Spleen (tissue), 11 donors: ENCODE data around the gene POU2F3. TPM values are rescaled to one million over a fixed set of nuclear protein-coding genes. Genes with fewer than 3 reads are reported as not detected.

Source experiments
- DNase-seq: peaks from one replicate; pipeline ENCODE4 v3.0.0-alpha.2; 2020
- H3K27ac ChIP-seq, 8 donors: fragments of 200-600 bp; sonication (generic) in 7 of 8; 1 replicate in 4 of 8; 2 replicates in 4 of 8; pipeline versions ENCODE4 v1.5.0 to v1.8.0; 2016 to 2021; ENCODE audit warnings: inconsistent platforms in 4 of 8, mild to moderate bottlenecking in 4 of 8, moderate library complexity in 1 of 8
- H3K27me3 ChIP-seq, 7 donors: fragments of 200-600 bp; sonication (generic) in 6 of 7; replicated peaks in 1 of 7; 1 replicate in 4 of 7; 2 replicates in 3 of 7; pipeline versions ENCODE4 v1.5.0 to v1.8.0; 2016 to 2021; ENCODE audit warnings: inconsistent platforms in 3 of 7, mild to moderate bottlenecking in 1 of 7
- H3K36me3 ChIP-seq, 6 donors: fragments of 200-600 bp; sonication (generic) in 5 of 6; 1 replicate in 4 of 6; 2 replicates in 2 of 6; pipeline versions ENCODE4 v1.5.0 to v1.8.0; 2016 to 2021; ENCODE audit warnings: inconsistent platforms in 2 of 6
- H3K4me1 ChIP-seq, 6 donors: fragments of 200-600 bp; sonication (generic) in 5 of 6; 1 replicate in 3 of 6; 2 replicates in 3 of 6; pipeline versions ENCODE4 v1.5.0 to v1.8.0; 2016 to 2021; ENCODE audit warnings: inconsistent platforms in 3 of 6
- H3K4me3 ChIP-seq, 8 donors: fragments of 200-600 bp; sonication (generic) in 7 of 8; 1 replicate in 4 of 8; 2 replicates in 4 of 8; pipeline versions ENCODE4 v1.5.0 to v1.8.0; 2016 to 2021; ENCODE audit warnings: inconsistent platforms in 4 of 8, mild to moderate bottlenecking in 4 of 8, moderate library complexity in 2 of 8
- H3K9me3 ChIP-seq, 8 donors: fragments of 200-600 bp; sonication (generic) in 7 of 8; 1 replicate in 4 of 8; 2 replicates in 4 of 8; pipeline versions ENCODE4 v1.5.0 to v1.8.0; 2016 to 2021; ENCODE audit warnings: inconsistent platforms in 4 of 8
- POLR2A ChIP-seq, 3 donors: fragments of 450-650 bp; IDR thresholded peaks; one replicate each; pipeline ENCODE4 v1.5.1; 2017; ENCODE audit warnings: antibody characterized with exemption in 3 of 3, mild to moderate bottlenecking in 1 of 3
- POLR2AphosphoS5 ChIP-seq, 3 donors: sonication (generic); formaldehyde crosslinking; IDR thresholded peaks; one replicate each; pipeline ENCODE4 v1.5.1; 2017; ENCODE audit warnings: antibody characterized with exemption in 3 of 3
- WGBS, 5 donors: extraction: QIAGEN DNeasy Blood & Tissue Kit in 3 of 5; methylation state at CpG; one replicate each; pipeline versions ENCODE4 v1.1.5 to v1.1.7; 2013 to 2018; 5-methylcytosine and 5-hydroxymethylcytosine counted together
- intact Hi-C: fragments of 100-400 bp; cut with DNase I; formaldehyde crosslinking; loops from one replicate; pipeline ENCODE4 v1.15.0; 2023; ENCODE audit warnings: low total_unique reads
- polyA plus RNA-seq, 3 donors: library from polyadenylated mRNA; stranded (reverse); fragments of 200-250 nt; gene quantifications; one replicate each; pipeline ENCODE4 v1.2.1, GENCODE V29; 2013
- small RNA-seq, 4 donors: library from RNA; depleted of rRNA; stranded (forward); fragments of <200 nt; gene quantifications; one replicate each; pipeline ENCODE3, GENCODE V24; 2016
- total RNA-seq, 7 donors: library from RNA; depleted of rRNA in 3 of 7; stranded (reverse); fragments of >200 nt in 3 of 7; fragmentation: NEBNext Ultra II Directional in 4 of 7; extraction: Animal tissue kit (Norgen Biotek cat#: 25700) in 4 of 7; gene quantifications; one replicate each; pipeline versions ENCODE4 v1.1.0 to v1.2.1, GENCODE V29; 2016 to 2021
- TF ChIP-seq, protein P1 (sequence below), 11 experiments: fragments of 200-600 bp in 7 of 11; fragments of 450-650 bp in 4 of 11; sonication (generic) in 4 of 11; IDR thresholded peaks in 8 of 11; conservative IDR thresholded peaks in 3 of 11; 1 replicate in 7 of 11; 2 replicates in 4 of 11; pipeline versions ENCODE4 v1.4.0 to v1.8.0; 2016 to 2021; ENCODE audit warnings: antibody characterized with exemption in 11 of 11, inconsistent platforms in 4 of 11, mild to moderate bottlenecking in 1 of 11
- donor health status: healthy with polysubstance abuse.
- donor health status: DM: no; HTN: no; CAD: no; lungs with moderate emphysema.
- donor health status: DM: no; HTN: no; CAD: no.
- donor health status: Bipolar disorder and iron deficiency.
- donor health status: healthy.
- donor health status: DM: no; HTN: no; CAD: no.
- donor health status: DM: yes; HTN: yes; CAD: no.

Gene POU2F3
- total and polyA plus RNA-seq, 10 donors, result 0.04 to 0.27 (median 0.19) TPM; not detected in 4

DNA sequence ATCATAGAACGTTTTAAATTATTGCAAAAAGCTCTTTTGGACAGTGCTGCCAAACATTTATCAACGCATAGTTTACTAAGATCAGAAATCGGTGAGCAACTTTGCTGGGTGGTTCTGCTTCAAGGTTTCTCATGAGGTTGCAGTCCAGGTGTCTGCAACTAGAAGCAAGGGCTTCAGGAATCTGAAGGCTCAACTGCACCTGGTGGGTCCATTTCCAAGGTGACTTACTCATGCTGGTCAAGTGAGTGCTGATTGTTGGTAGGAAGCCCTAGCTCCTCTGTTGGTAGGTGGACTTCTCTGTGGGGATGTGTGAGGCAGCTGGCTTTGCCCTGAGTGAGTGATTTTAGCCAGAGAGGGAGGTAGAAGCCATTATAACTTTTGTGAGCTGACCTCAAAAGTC lies 118.8 kb downstream of the POU2F3 start:
- intact Hi-C loops, result no loop called here
- Histone ChIP-seq H3K27me3 (peaks cover 0 to 17% (median 0%) of the 10 kb centered on the region in 7 donors), H3K27ac (no peak overlapping the region), H3K4me1 (peaks cover 0 to 15% (median 0%) of the 10 kb centered on the region in 6 donors), H3K36me3 (no peaks in the 10 kb centered on the region), H3K9me3 (no peaks in the 10 kb centered on the region), H3K4me3 (no peak overlapping the region)
- TF ChIP-seq POLR2AphosphoS5 (IDR thresholded peaks at IDR 0.05) (no peak), POLR2A (IDR thresholded peaks at IDR 0.05) (no peak)
- TF ChIP-seq, protein P1, sequence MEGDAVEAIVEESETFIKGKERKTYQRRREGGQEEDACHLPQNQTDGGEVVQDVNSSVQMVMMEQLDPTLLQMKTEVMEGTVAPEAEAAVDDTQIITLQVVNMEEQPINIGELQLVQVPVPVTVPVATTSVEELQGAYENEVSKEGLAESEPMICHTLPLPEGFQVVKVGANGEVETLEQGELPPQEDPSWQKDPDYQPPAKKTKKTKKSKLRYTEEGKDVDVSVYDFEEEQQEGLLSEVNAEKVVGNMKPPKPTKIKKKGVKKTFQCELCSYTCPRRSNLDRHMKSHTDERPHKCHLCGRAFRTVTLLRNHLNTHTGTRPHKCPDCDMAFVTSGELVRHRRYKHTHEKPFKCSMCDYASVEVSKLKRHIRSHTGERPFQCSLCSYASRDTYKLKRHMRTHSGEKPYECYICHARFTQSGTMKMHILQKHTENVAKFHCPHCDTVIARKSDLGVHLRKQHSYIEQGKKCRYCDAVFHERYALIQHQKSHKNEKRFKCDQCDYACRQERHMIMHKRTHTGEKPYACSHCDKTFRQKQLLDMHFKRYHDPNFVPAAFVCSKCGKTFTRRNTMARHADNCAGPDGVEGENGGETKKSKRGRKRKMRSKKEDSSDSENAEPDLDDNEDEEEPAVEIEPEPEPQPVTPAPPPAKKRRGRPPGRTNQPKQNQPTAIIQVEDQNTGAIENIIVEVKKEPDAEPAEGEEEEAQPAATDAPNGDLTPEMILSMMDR (IDR thresholded peaks at IDR 0.05 in 8 of 11, conservative IDR thresholded peaks at IDR 0.05 in 3 of 11), result no peak
- DNase-seq, result no peak
- 89 to 95% (median 92%) methylated on average over 3 of the region's 3 CpGs for WGBS, 5 donors

DNA sequence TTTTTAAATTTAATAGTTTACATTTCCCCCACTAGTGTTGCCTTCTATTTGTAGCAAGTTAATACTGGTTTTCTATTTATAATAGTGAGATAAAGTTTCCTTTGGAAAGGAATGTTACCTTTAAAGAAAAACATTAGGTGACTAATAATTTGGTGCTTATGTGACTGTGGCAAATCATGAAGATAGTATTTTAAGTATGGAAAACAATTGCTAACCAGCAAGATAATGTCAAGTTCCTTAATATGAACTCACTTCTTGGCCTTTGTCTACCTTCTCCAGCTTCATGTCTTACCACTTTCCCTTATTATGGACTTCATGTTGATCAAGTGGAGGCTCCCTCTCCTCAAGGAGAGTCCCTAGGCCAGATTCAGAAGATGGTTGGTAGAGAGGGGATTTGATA lies 123.5 kb downstream of the POU2F3 start:
- H3K9me3 ChIP-seq, result no peaks in the 10 kb centered on the region
- H3K36me3 ChIP-seq, result no peaks in the 10 kb centered on the region
- H3K4me3 ChIP-seq, result no peak overlapping the region
- no peak for DNase-seq
- intact Hi-C loops, result no loop called here
- H3K27ac ChIP-seq, result no peak overlapping the region
- no peak for TF ChIP-seq POLR2AphosphoS5 (IDR thresholded peaks at IDR 0.05)
- TF ChIP-seq, protein P1 (IDR thresholded peaks at IDR 0.05 in 8 of 11, conservative IDR thresholded peaks at IDR 0.05 in 3 of 11), result no peak
- no peak for TF ChIP-seq POLR2A (IDR thresholded peaks at IDR 0.05)
- H3K27me3 ChIP-seq, result no peaks in the 10 kb centered on the region
- peaks cover 0 to 9% (median 0%) of the 10 kb centered on the region in 6 donors for H3K4me1 ChIP-seq

DNA sequence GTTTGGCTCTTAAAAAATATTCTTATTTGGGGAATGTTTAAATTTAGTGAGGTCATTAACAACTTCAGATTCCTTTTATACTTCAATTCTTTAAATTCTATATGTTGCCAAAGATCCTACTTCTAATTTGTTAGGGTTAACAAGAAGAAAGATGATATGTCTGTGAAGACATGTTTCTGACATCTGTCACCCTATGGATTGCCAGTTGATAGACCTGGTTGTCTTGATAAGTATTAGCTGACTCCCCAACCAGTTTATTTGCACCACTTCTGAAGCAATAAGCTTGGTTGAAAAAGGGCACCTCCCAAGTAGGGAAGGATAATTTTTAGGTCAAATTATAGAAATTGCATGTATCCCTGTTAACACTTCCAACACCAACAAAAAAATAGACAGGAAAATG lies 125.6 kb downstream of the POU2F3 start:
- DNase-seq, result no peak
- TF ChIP-seq, protein P1 (IDR thresholded peaks at IDR 0.05 in 8 of 11, conservative IDR thresholded peaks at IDR 0.05 in 3 of 11), result no peak
- TF ChIP-seq POLR2A (IDR thresholded peaks at IDR 0.05) (no peak), POLR2AphosphoS5 (IDR thresholded peaks at IDR 0.05) (no peak)
- Histone ChIP-seq H3K27ac (no peak overlapping the region), H3K36me3 (no peaks in the 10 kb centered on the region), H3K4me3 (no peak overlapping the region), H3K9me3 (no peaks in the 10 kb centered on the region), H3K4me1 (peaks cover 0 to 13% (median under 1%) of the 10 kb centered on the region in 6 donors), H3K27me3 (no peaks in the 10 kb centered on the region)
- intact Hi-C loops, result no loop called here

Small RNAs within 50 kb of the gene (small RNA-seq; reads per million reads assigned to genes)
- 131 to 266 (median 181) reads per million in 4 donors for gene RF00100

Other genes with a start within 250 kb of the POU2F3 start
- gene TRIM29, start 102.0 kb upstream of the POU2F3 start, total RNA-seq, result 1 to 10 TPM in 2 of 7 donors, under 1 TPM in 1, not detected in 4; 0.81 to 2.0 (median 1.2) TPM
- gene TRIM29, start 102.0 kb upstream of the POU2F3 start, polyA plus RNA-seq, result under 1 TPM; 0.03 to 0.64 (median 0.20) TPM
- 100 to 1,000 TPM in 1 of 7 donors, 10 to 100 TPM in 6; 28.3 to 148 (median 82.6) TPM for gene OAF, start 29.1 kb upstream of the POU2F3 start, total RNA-seq
- 10 to 100 TPM; 10.6 to 44.1 (median 20.5) TPM for gene OAF, start 29.1 kb upstream of the POU2F3 start, polyA plus RNA-seq
- 1 to 10 TPM; 3.1 to 6.6 (median 4.7) TPM for gene TLCD5, start 85.2 kb downstream of the POU2F3 start, total RNA-seq
- gene TLCD5, start 85.2 kb downstream of the POU2F3 start, polyA plus RNA-seq, result 1 to 10 TPM in 2 of 3 donors, under 1 TPM in 1; 0.93 to 1.6 (median 1.4) TPM
- 100 to 1,000 TPM in 3 of 7 donors, 10 to 100 TPM in 4; 80.0 to 122 (median 96.0) TPM for gene ARHGEF12, start 96.3 kb downstream of the POU2F3 start, total RNA-seq
- 10 to 100 TPM in 1 of 3 donors, 1 to 10 TPM in 2; 5.6 to 11.8 (median 5.7) TPM for gene ARHGEF12, start 96.3 kb downstream of the POU2F3 start, polyA plus RNA-seq